Nucleus accumbens (tissue), 56 donors: ENCODE measurements around the gene KCND3.
"Not testable (repeated sequence)": the region's sequence is repeated elsewhere in the genome, so short reads cannot be mapped to it uniquely, and the experiment has no call there.

Experiments used
- DNase-seq, 56 donors: peaks; one replicate each; lab custom pipeline; 2025; lab: John Stamatoyannopoulos, UW

KCND3 gene

GRCh38 chr1:111826278-111826677 is 163.2 kb downstream of the KCND3 start:
- DNase-seq = no peak

- no peak for DNase-seq
Observed at GRCh38 chr1:111825217-111825616, 164.3 kb downstream of the KCND3 start.

- no peak for DNase-seq
Observed at GRCh38 chr1:111822138-111822537, 167.3 kb downstream of the KCND3 start.

- DNase-seq = no peak
Observed at GRCh38 chr1:111821121-111821745, 168.2 kb downstream of the KCND3 start.

- no peak for DNase-seq
Observed at GRCh38 chr1:111819566-111820263, 169.8 kb downstream of the KCND3 start.

- no peak for DNase-seq
Observed at GRCh38 chr1:111818546-111818945, 170.9 kb downstream of the KCND3 start.

GRCh38 chr1:111818081-111818480 is 171.4 kb downstream of the KCND3 start:
- no peak for DNase-seq

GRCh38 chr1:111814642-111815041 is 174.8 kb downstream of the KCND3 start:
- no peak for DNase-seq

- peak in 1 of 56 donors; percentile 8 for DNase-seq
Observed at GRCh38 chr1:111814305-111814628, 175.2 kb downstream of the KCND3 start.

GRCh38 chr1:111813440-111814304 is 175.8 kb downstream of the KCND3 start:
- peak in 15 of 56 donors; percentile 4 to 58 (median 28) for DNase-seq

GRCh38 chr1:111812306-111812705 is 177.2 kb downstream of the KCND3 start:
- no peak for DNase-seq

GRCh38 chr1:111811891-111812290 is 177.6 kb downstream of the KCND3 start:
- DNase-seq = no peak

- no peak for DNase-seq
Observed at GRCh38 chr1:111805251-111805650, 184.2 kb downstream of the KCND3 start.

- no peak for DNase-seq
Observed at GRCh38 chr1:111804776-111805175, 184.7 kb downstream of the KCND3 start.

GRCh38 chr1:111803951-111804350 is 185.5 kb downstream of the KCND3 start:
- no peak for DNase-seq

GRCh38 chr1:111802984-111803383 is 186.5 kb downstream of the KCND3 start:
- no peak for DNase-seq

- DNase-seq = no peak
Observed at GRCh38 chr1:111802110-111802509, 187.4 kb downstream of the KCND3 start.

GRCh38 chr1:111801071-111801850 is 188.2 kb downstream of the KCND3 start:
- no peak for DNase-seq

GRCh38 chr1:111799722-111800121 is 189.7 kb downstream of the KCND3 start:
- not testable (repeated sequence) for DNase-seq

- DNase-seq = no peak
Observed at GRCh38 chr1:111798580-111798979, 190.9 kb downstream of the KCND3 start.

- no peak for DNase-seq
Observed at GRCh38 chr1:111795401-111795800, 194.1 kb downstream of the KCND3 start.
